HG03060 (cell line): ENCODE measurements around the gene TTLL12.

Experiments used
- ATAC-seq: cut with Tn5 transposase; IDR thresholded peaks from one replicate; pipeline ENCODE4 v1.9.1; 2021; ENCODE audit warnings: low read depth, moderate number of reproducible peaks; ENCODE audit not compliant: unreplicated experiment

TTLL12 gene

DNA sequence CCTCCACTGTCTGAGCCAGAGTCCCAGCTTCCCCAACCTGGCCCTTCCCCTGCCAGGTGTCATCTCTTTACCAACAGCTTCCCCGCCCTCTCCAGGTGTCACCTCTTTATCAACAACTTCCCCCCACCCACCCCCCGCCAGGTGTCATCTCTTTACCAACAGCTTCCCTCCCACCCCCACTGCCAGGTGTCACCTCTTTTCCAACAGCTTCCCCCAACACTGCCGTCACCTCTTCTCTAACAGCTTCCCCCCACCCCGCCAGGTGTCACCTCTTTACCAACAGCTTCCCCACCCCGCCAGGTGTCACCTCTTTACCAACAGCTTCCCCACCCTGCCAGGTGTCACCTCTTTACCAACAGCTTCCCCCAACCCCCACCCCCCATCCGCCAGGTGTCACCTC lies 29.8 kb upstream of the TTLL12 start:
- no peak for ATAC-seq

DNA sequence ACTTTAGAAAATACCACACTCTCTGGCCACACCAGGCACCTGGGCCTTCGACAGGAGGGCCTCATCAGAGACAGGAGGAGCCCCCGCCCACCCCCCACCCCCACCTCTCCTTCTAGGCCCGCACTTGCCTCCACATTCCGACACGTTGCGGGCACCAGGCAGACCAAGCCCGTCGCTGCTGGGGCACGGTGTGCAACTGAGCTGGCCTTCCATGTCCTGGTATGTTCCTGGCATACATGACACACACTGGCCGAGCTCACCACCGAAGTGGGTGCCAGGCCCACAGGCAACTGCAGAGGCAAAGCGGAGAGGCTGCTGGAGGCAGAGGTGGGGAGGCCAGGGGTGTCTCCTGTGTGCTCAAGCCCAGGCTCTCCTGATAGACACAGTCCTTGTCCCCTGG lies 27.0 kb upstream of the TTLL12 start:
- ATAC-seq = no peak

DNA sequence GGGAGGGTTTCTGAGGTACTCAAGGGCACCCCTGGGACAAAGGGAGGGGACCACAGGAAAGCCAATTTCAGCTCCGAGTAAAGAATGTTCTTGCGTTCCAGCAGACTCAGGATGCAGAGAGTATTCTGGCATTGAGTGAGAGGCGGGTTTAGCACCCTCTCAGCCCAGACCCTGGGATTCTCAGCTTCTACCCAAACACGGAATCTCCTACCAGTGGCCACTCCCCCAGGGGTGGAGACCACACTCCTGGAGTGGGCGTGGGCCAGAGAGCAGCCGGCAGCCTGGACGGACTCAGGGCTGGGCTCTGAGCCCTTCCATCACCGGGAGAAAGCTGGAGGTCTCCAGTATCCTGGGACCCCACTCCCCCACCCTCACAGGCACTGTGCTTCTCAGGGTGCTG lies 26.1 kb upstream of the TTLL12 start:
- no peak for ATAC-seq

DNA sequence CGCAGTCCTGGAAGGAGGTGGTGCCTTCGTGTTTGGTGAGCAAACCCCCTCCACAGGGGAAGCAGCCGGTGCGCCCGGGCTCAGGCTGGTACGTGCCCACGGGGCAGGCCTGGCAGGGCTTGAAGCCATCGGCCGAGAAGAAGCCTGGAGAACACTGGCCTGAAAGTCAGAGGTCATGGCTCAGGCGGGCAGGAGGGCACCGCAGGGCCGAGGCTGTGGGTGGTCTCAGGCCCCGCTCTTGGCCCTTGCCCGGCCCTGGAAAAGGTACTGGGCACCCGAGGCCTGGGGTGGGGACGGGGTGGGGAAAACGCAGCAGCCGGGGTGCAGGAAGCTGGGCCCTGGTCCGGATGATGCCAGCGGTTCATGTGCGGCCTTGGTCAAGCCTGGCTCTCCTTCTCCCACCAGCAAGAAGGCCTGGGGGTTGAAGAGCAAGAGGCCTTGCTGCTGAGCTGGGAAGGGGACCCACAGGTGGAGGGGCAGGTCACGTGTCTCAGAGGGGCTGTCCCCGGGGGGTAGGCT lies 25.6 kb upstream of the TTLL12 start:
- no peak for ATAC-seq

DNA sequence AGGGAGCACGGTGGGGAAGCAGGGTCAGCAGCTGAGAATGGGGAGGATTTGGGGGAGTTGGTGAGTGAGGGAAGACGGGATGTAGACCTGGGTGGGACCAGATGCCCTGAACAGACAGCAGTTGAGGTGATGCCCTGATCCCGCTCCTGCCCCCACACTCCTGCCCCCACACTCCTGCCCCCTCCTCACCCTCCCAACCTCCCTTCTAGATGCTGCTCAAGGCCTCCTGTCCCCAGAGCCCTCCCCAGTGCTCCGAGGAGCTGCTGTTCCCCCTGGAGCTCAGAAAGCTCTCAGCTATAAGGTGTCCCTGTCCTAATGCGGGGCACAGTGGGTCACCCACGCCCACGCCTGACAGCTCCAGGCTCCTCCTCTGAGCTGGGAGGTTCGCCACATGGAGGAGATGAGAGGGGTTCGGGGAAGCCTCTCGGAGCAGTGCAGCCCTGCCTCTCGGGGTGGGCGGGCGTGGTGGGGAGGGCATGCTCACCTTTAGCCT lies 25.1 kb upstream of the TTLL12 start:
- no peak for ATAC-seq

DNA sequence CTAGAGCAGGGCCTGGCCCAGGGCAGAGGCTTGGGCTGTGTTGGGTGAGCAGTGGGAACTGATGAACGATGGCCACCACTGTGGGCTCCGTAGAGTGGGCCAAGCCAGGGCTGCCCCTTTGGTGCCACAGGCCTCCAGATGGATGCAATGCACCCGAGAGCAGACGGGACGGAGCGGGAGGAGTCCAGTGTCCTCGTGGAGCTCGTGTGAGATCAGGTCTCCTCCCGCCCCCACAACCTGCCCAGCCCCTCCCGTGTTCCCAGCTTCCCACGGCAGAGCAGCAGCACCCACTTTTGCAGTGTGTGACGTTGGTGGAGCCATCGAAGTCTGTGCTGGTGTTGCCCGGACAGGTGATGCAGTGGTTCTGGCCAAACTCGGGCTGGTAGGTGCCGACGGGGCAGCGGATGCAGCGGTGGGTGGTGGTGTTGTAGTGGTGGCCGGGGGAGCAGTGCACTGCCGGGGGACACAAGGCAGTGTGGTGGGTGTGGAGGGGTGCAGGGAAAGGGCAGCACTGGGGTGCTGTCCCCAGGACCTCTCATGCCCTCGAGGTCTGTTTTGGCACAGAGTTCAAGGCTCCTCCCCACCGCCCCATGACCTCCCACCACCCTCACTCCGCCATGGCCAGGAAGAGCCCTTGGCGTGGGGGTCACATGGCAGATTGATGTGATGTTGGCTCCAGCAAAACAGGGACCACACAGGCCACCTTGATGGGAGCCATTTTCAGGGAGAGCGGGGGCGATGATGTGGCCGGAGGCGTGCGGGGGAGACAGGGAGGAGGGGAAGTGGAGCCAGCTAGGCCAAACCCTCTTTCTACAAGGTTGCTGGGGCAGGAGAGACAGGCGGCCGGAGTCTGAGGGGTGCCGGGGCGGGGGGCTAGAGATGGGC lies 23.9 kb upstream of the TTLL12 start:
- no peak for ATAC-seq

DNA sequence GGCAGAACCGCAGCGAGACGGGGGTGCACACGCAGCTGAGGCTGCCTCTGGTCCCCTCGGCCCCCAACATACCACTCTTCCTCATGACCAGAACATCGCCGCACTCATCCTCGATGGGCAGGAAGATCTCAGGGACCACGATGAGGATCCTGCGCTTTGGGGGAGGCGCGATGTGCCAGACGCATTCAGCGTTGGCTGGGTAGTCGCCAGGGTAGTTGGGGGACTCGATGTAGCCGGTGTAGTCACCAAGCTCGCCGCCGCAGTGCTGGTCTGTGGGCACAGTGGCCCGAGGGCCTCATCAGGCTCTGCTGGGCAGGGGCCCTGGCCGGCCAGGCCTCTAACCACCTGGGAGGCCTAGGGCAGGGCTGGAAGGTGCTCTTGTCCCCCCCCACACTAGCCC lies 23.0 kb upstream of the TTLL12 start:
- no peak for ATAC-seq

DNA sequence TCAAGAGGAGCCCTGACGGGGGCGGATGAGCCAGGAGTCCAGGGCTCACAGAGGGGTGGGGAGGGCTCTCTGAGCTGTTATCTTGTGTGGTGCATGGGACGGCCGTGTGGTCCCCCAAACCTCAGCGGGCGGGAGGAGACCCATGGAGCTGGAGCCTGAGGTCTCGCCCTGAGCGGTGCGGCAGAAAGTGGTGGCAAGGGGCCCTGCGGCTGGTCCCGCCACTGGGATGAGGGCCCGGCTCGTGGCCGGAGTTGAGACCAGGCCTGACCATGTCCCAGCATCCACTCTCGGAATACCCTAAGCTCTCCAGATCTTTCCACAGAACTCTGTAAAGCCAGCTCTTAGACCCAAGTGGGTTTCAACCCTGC lies 22.6 kb upstream of the TTLL12 start:
- no peak for ATAC-seq

DNA sequence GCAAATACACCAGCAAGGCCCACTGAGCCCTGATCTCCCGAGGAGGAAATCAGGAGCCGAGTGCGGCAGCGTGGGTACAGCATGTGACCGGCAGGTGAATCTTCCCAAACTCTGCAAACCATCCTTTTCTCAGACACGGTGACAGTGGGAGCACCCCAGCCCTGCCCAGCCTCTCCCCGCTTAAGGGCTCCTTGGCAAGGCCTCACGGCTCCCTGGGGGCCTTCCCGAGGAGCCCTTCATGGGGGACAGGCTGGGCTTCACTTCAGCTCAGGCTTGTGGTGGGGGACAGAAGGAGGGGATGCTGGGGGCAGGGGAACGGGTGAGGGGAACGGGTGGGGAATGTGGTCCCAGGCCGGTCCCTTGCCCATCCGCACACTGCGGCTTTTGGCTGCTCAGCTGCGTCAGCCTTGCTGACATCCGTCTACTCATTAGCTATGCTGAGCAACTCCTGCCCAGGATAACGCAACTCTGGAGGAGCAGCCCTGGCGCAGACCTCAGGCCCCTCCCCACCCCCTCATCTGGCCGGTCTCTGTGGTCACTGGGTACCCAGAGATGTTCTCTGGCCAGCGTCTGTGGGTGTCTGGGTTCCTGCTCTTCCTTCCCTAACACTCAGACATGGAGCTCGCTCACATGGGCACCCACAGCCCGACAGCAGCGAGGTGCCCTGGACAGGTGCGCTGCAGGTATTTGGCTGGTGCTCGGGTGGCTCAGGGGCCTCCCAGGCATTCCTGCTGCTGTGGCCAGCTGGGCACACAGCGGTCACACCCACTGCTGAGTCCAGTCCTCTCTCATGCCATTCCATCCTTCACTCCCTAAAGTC lies 22.0 kb upstream of the TTLL12 start:
- ATAC-seq = no peak

DNA sequence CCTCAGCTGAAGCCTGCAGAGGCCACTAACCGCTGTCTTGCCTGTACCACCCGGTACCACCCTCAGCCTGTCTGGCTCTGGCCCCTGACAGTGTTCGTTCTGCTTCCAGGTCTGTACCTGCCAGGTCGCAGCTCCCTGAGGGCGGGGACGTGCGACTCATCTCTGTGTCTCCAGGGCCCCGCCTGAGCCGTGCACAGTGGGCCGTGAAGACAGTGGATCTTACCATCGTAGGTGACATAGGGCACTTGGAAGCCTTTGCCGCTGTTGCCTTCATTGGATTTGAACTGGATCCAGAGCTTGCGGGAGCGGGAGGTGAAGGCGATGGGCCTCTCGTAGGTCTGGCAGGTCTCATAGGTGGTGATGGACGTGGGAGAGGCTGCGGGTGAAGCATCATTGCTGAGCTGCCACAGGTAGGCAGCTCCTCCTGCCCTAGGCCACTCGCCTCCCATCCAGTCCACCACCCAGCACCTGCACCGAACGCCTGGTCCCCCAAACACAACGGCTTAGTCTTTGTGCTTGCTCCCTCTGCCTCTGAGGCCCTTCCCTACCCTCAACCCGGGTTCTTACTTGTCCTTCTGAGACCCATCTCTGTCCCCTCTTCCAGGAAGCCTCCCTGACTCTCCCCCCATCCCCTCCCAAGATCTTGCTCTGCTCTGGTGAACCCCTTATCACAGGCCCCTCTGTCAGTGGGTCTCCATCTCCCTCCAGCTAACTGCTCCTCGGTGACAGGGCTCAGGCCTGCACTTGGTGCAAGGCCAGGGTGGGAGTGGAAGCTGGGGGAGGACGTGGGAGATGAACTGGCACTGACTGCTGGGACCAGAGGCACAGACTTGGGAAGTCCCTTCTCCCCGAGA lies 21.1 kb upstream of the TTLL12 start:
- no peak for ATAC-seq

DNA sequence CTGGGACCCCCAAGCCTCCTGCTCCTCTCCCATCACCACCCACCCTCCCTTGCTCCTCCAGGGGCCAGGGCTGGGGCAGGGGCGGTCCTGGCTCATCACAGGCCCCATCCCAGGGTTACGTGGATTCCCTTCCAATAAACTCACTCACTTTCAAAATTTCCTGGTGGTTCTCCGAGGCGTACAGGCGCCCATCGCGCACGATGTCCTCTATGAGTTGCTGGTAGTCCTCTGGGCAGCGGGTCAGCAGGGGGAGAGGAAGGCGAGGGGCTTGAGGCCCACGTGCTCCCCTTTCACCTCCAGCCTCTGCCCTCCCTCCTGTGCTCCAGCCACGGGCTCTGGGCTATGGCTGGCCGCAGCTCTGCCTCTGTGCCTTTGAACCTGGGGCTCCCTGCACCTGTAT lies 20.5 kb upstream of the TTLL12 start:
- ATAC-seq = no peak

DNA sequence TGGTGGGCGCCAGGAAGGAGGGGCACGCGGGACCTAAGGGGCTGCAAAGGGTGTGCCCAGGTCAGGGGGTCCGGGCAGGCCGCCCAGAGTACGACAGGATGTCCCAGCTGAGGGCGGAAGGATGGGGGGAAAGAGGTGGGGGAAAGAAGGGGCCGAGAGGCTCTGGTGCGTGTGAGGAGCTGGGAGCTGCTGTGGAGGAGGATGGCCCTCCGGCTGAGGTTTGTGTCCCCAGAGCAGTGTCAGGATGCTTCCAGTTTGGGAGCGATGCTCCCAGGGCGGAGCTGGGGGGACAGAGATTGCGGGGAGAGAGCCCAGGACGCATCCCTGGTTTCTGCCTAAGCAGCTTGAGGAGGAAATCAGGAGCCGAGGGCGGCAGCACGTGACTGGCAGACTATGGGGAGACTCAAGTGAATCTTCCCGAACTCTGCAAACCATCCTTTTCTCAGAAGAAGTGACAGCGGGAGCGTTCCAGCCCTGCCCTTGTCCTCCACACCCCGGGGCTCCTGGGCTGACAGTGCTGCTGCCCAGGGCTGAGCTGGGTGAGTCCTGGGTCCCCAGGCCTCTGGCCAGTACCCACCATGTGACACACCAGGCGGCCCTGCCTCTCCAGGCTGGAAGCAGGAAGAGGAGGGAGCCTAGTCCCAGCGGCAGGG lies 19.7 kb upstream of the TTLL12 start:
- no peak for ATAC-seq

DNA sequence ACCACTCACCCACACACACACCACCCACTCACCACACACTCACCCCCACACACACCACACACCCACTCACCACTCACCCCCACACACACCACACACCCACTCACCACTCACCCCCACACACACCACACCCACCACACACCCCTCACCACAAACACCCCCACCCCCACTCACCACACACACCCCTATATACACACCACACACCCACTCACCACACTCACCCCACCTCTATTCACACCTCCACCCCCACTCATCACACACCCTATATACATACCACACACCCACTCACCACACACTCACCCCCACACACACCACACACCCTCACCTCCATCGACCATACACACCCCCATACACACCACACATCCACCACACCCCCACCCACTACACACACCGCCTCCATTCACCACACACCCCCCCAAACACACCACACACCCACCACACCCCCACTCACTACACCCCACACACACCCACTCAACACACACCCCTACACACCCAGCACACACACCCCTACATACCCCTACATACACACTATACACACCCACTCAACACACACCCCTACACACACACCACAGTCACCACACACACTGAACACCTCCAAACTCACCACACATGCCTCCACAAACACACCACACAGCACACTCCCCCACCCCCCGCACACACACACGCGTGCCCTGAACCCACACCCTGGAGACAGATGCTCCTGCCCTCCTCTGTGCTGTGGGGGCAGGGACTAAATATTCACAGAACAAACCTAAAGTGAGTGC lies 19.0 kb upstream of the TTLL12 start:
- no peak for ATAC-seq

DNA sequence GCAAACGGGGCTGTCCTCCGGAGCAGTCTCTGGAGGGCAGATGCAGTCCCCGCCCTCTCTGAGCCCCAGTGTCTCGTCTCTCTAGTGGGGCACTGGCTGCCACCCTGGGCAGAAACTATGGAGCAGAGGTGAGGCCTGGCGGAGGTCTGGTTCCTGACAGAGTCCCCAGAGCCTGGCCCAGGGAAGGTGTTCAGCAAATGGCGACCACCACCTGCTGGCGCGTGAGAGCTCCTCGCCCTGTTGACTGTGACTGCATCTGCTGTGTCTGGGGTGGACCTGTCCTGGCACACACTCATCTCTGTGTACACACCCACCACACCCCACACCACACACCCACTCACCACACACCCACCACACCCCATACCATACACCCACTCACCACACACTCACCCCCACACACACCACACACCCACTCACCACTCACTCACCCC lies 18.3 kb upstream of the TTLL12 start:
- ATAC-seq = no peak

DNA sequence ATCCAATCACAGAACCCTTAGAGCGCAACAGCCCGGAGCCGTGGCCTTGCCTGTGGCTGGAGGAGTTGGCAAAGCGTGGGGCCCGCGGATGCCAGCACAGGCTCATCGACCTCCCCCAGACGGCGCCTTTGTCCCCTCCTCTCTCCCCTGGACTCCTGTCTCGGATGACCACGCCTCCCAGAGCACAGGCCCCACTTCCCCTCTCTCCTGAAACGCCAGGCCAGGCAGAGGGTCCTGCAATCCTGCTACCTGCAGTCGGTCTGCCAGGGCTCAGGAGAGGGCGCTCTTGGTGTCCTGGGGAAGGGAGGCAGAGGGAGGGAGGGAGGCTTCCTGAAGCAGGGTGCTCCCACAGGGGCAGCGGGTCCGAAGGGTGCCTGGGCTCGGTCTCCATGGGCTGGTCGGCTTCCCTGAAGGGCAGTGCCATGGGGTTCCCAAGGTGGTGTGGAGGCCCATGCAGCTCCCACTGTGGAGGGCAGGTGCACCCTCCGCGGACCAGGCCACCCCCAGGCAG lies 16.6 kb upstream of the TTLL12 start:
- ATAC-seq = no peak

DNA sequence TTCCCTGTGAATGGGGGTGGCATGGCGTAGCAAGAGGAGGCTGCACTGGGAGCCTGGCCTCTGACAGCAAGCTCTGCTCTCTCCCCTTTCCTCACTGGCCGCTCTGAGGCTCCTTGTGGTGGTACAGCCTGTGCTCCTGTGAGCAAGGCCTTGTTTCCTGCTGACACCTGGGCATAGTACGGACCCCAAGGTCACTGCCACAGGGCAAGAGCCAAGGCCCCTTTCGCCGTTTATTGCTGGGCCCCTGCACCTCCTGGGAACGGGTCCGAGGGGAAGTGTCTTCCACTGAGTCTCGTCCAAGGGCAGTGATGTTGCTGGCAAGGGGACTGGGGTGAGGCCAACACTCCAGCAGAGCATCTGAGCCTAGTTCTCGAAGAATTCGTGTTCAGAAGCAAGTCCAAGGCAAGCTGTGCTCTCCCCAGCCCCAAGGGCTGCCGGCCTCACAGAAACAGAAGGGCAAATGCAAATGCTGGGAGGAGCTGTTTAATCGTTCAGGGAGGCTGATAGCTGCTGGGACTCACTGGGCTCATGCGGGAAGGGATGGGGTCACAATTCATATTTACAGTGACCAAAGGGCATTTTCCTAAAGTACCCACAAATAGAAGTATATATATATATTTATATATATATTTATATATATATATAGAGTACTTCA lies 15.9 kb upstream of the TTLL12 start:
- no peak for ATAC-seq

DNA sequence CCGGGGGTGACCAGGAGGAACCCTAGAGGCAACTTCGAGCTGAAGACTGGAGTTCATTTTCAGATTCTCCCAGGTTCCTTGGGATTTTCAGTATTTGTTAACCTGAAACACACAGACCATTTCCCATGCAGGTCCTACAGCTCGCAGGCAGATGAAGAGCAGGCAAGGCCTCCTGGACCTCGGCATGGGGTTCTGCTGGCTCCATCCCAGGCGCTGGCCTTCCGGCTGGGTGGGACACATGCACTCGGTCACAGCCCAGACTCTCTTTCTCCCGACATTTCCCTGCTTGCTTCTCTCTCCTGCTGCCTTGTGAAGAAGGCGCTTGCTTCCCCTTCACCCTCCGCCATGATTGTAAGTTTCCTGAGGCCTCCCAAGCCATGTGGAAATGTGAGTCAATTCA lies 15.4 kb upstream of the TTLL12 start:
- no peak for ATAC-seq

DNA sequence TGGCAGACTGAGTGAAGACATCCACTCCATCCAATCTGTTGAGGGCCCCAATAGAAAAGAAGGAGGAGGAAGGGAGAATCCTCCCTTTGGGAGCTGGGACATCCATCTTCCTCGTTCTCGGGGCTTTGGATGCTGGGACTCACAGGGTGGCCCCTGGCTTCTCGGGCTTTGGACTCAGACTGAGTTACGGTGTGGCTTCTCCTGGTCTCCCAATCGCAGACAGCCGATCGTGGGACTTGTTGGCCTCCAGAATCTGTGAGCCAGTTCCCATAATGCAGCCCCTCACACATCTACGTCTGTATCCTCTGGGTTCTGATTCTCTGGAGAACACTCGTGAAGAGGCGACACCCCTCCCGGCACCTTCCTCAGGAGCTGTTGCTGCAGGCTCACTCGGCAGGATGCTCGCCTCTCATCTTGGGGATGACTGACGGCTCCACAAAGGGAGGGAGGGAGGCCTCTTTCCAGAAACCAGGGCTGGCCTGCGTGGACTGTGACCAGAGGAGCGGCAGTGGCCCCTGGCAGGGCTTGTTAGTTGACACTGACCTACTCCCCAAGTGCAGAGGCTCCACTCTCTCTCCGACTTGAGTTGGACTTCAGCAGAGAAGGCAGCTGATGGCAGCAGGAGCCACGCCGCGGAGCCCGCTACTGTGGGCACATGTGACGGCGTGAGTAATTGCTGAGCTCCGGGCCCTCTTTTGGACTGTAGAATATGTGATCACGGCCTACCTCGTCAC lies 14.7 kb upstream of the TTLL12 start:
- ATAC-seq = no peak
